ENCODE results near the gene DNAI1. TPM values are rescaled to one million over a fixed set of nuclear protein-coding genes. Genes with fewer than 3 reads are reported as not detected.

DNAI1 gene
- total and polyA plus RNA-seq, 2 of the 13 experiments (the other 11 are each of a cell fraction or from before 2014, with no cell fraction given) = not detected

DNA sequence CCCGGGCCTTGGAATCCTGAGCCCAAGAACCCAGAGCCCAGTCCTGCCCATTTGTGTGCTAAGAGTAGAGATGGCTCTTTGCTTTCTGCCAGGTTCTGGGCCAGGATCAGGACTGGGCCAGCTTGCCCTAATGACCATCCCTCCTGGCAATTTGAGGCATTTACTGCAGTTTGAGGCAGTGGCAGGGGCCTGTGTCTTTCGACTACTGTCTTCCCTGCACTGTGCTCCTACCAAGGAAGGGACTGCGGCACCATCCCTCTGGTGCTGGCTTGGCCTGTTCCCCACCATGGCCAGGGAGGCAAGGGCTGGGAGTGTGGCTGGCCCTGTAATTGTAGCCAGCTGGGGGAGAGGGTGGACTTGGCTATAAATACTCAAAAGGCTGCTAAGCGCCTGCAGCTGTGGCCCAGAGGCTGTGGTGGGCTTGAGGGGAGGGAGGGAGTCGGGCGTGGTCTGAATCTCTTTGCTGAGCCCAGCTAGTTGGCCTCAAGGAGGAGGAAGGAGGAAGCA, 59.6 kb downstream of the DNAI1 start:
- H3K27me3 ChIP-seq (ENCODE audit: control insufficient read depth in 1 of 2, insufficient read depth in 2 of 2, low read length in 2 of 2) = peaks cover 10 to 34% of the 10 kb centered on the region in 2 experiments; a peak in 3 of 5 replicates
- H3K9ac ChIP-seq (ENCODE audit: insufficient read depth, low read depth, low read length) = no peak overlapping the region
- H3K4me2 ChIP-seq (ENCODE audit: low read depth, low read length) = no peak overlapping the region
- intact Hi-C loops (cut with micrococcal nuclease; ENCODE audit: unreplicated experiment) = no loop called here
- DNase-seq (ENCODE audit: low spot score) (no peak), FAIRE-seq (no peak), ATAC-seq (no peak)
- WGBS (ENCODE audit: low lambda C conversion rate) = 19% methylated on average over 6 of the region's 6 CpGs
- H3K27ac ChIP-seq (ENCODE audit: extremely low read length, insufficient read depth, low read length) = no peak overlapping the region
- ChIA-PET CTCF (ENCODE audit: low intra/inter-chr PET ratio, low total read pairs) (interaction anchor here (1.7 kb wide), 1 partner anchor 29 kb away, joined by 3 read pairs; no protein-coding TSS in a partner anchor), POLR2A (no interaction called here)
- no peaks in the 10 kb centered on the region for H3K9me3 ChIP-seq (ENCODE audit: low read length)
- in situ Hi-C loops (cut with HindIII; ENCODE audit: extremely low pct_ligation_motif_present, low pct_unique_long_range_greater_than_20kb) = no loop called here
- TF ChIP-seq ZNF253 (CRISPR knock-in tag; IDR thresholded peaks at IDR 0.05; ENCODE audit: borderline replicate concordance) (no peak), ZNF563 (CRISPR knock-in tag; IDR thresholded peaks at IDR 0.05) (no peak), SUZ12 (IDR thresholded peaks at IDR 0.05; ENCODE audit: low read depth, low read length) (no peak), ZNF18 (CRISPR knock-in tag; IDR thresholded peaks at IDR 0.05; ENCODE audit: insufficient replicate concordance) (no peak), ZNF720 (CRISPR knock-in tag; IDR thresholded peaks at IDR 0.05) (no peak), ZNF7 (CRISPR knock-in tag; IDR thresholded peaks at IDR 0.05) (no peak), ZNF879 (CRISPR knock-in tag; IDR thresholded peaks at IDR 0.05) (no peak), HNF1B (CRISPR knock-in tag; IDR thresholded peaks at IDR 0.05) (no peak), TAF15 (IDR thresholded peaks at IDR 0.05; ENCODE audit: low read depth, low read length, poor library complexity, severe bottlenecking) (no peak), ZSCAN25 (CRISPR knock-in tag; IDR thresholded peaks at IDR 0.05) (no peak), SP5 (CRISPR knock-in tag; IDR thresholded peaks at IDR 0.05; ENCODE audit: borderline replicate concordance, low read depth) (no peak), TOE1 (CRISPR knock-in tag; IDR thresholded peaks at IDR 0.05) (no peak), PHB2 (IDR thresholded peaks at IDR 0.05; ENCODE audit: partially characterized antibody) (no peak), PTBP1 (IDR thresholded peaks at IDR 0.05; ENCODE audit: low read depth, low read length, poor library complexity, severe bottlenecking) (no peak), HMG20B (CRISPR knock-in tag; conservative IDR thresholded peaks at IDR 0.05) (no peak), NR2F1 (CRISPR knock-in tag; IDR thresholded peaks at IDR 0.05) (no peak)
- H2AFZ ChIP-seq (ENCODE audit: low read length) = no peak overlapping the region
- H3K4me3 ChIP-seq (replicated peaks in 1 of 3; ENCODE audit: insufficient read depth in 1 of 3, low read depth in 2 of 3, low read length in 3 of 3) = no peak overlapping the region
- no TSS peak for BruUV-seq (replicated peaks)
- H4K20me1 ChIP-seq (ENCODE audit: insufficient read depth, low read length) = no peaks in the 10 kb centered on the region
- peaks cover 13% of the 10 kb centered on the region for H3K4me1 ChIP-seq (ENCODE audit: insufficient read depth, low read length)
- H3K79me2 ChIP-seq (ENCODE audit: insufficient read depth, low read length) = no peaks in the 10 kb centered on the region
- H3K36me3 ChIP-seq (replicated peaks in 1 of 2; ENCODE audit: control insufficient read depth in 1 of 2, insufficient read depth in 2 of 2, low read length in 2 of 2) = no peaks in the 10 kb centered on the region

Measured in HepG2 (cell line).